ENCODE data around the gene USP37.

USP37 gene

GRCh38 chr2:218425531-218425930 lies 142.6 kb downstream of the USP37 start:
- no peak overlapping the region for H3K4me2 ChIP-seq (ENCODE audit: low read length)
- TF ChIP-seq EZH2phosphoT487 (IDR thresholded peaks at IDR 0.05; ENCODE audit: borderline replicate concordance, low read length), result no peak
- no peak for TF ChIP-seq CTCF (IDR thresholded peaks at IDR 0.05; ENCODE audit: low read depth, low read length, poor library complexity, severe bottlenecking)
- no peaks in the 10 kb centered on the region for H4K20me1 ChIP-seq (ENCODE audit: control insufficient read depth, insufficient read depth, low read depth, low read length)
- H3K9me3 ChIP-seq (ENCODE audit: control insufficient read depth, insufficient read depth, low read length), result no peaks in the 10 kb centered on the region
- no peak overlapping the region for H3K4me3 ChIP-seq (ENCODE audit: low read length)
- no peaks in the 10 kb centered on the region for H3F3A ChIP-seq (ENCODE audit: control insufficient read depth, insufficient read depth)
- no peaks in the 10 kb centered on the region for H3K36me3 ChIP-seq (ENCODE audit: control insufficient read depth, low read length)
- no peak overlapping the region for H3K27ac ChIP-seq (ENCODE audit: low read depth, low read length)
- H3K4me1 ChIP-seq (ENCODE audit: control insufficient read depth, low read length), result no peaks in the 10 kb centered on the region
- H3K79me2 ChIP-seq (ENCODE audit: control insufficient read depth, low read length), result no peaks in the 10 kb centered on the region
- H3K27me3 ChIP-seq (ENCODE audit: control insufficient read depth, low read length), result no peaks in the 10 kb centered on the region
- H3K9me2 ChIP-seq (replicated peaks; ENCODE audit: control insufficient read depth, low read length), result no peaks in the 10 kb centered on the region

DNA sequence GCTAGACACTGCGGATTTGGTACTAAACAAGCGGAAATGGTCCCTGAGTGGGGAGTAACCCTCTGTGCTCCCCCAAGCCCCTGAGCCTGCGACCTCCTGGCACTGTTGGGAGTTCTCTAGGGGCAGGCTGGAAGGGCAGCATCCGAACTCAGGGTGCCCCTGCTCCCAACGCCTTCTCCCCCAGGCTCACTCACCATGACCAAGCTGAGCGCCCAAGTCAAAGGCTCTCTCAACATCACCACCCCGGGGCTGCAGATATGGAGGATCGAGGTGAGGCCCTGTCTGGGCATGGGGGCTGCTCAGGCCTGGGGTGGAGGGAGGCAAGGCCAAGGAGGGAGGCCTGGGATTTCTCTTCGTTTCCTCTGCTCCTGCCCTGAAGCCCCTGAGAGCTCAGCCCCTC lies 144.6 kb downstream of the USP37 start:
- H3F3A ChIP-seq (ENCODE audit: control insufficient read depth, insufficient read depth), result no peaks in the 10 kb centered on the region
- H3K27ac ChIP-seq (ENCODE audit: low read depth, low read length), result no peak overlapping the region
- TF ChIP-seq CTCF (IDR thresholded peaks at IDR 0.05; ENCODE audit: low read depth, low read length, poor library complexity, severe bottlenecking), result no peak
- TF ChIP-seq EZH2phosphoT487 (IDR thresholded peaks at IDR 0.05; ENCODE audit: borderline replicate concordance, low read length), result no peak

GRCh38 chr2:218422403-218423086 lies 145.6 kb downstream of the USP37 start:
- Histone ChIP-seq H3K4me3 (ENCODE audit: low read length) (no peak overlapping the region), H3K9me2 (replicated peaks; ENCODE audit: control insufficient read depth, low read length) (no peaks in the 10 kb centered on the region), H3K9me3 (ENCODE audit: control insufficient read depth, insufficient read depth, low read length) (no peaks in the 10 kb centered on the region), H3K4me2 (ENCODE audit: low read length) (no peak overlapping the region), H3F3A (ENCODE audit: control insufficient read depth, insufficient read depth) (no peaks in the 10 kb centered on the region), H3K79me2 (ENCODE audit: control insufficient read depth, low read length) (no peaks in the 10 kb centered on the region), H4K20me1 (ENCODE audit: control insufficient read depth, insufficient read depth, low read depth, low read length) (no peaks in the 10 kb centered on the region), H3K27me3 (ENCODE audit: control insufficient read depth, low read length) (no peaks in the 10 kb centered on the region), H3K4me1 (ENCODE audit: control insufficient read depth, low read length) (no peaks in the 10 kb centered on the region), H3K27ac (ENCODE audit: low read depth, low read length) (no peak overlapping the region), H3K36me3 (ENCODE audit: control insufficient read depth, low read length) (no peaks in the 10 kb centered on the region)
- TF ChIP-seq EZH2phosphoT487 (IDR thresholded peaks at IDR 0.05; ENCODE audit: borderline replicate concordance, low read length) (no peak), CTCF (IDR thresholded peaks at IDR 0.05; ENCODE audit: low read depth, low read length, poor library complexity, severe bottlenecking) (no peak)

More for the DNA sequence above, 144.6 kb downstream of the USP37 start:
- Histone ChIP-seq H3K9me3 (ENCODE audit: control insufficient read depth, insufficient read depth, low read length) (no peaks in the 10 kb centered on the region), H3K36me3 (ENCODE audit: control insufficient read depth, low read length) (no peaks in the 10 kb centered on the region), H3K9me2 (replicated peaks; ENCODE audit: control insufficient read depth, low read length) (no peaks in the 10 kb centered on the region), H3K4me2 (ENCODE audit: low read length) (no peak overlapping the region), H3K27me3 (ENCODE audit: control insufficient read depth, low read length) (no peaks in the 10 kb centered on the region), H3K4me1 (ENCODE audit: control insufficient read depth, low read length) (no peaks in the 10 kb centered on the region), H3K4me3 (ENCODE audit: low read length) (no peak overlapping the region), H4K20me1 (ENCODE audit: control insufficient read depth, insufficient read depth, low read depth, low read length) (no peaks in the 10 kb centered on the region), H3K79me2 (ENCODE audit: control insufficient read depth, low read length) (no peaks in the 10 kb centered on the region)

Measured in DOHH2 (cell line).